Suppressor macrophage treated with lipopolysaccharide for 1 hour (primary cell): Measurements from ENCODE around the gene MOB3A.
"Not testable (repeated sequence)": the region's sequence is repeated elsewhere in the genome, so short reads cannot be mapped to it uniquely, and the experiment has no call there.

Experiments used
- DNase-seq, 3 donors: peaks; one replicate each; pipeline ENCODE4 v3.0.0-alpha.2; 2020 to 2022

The MOB3A gene

GRCh38 chr19:2103045-2103707 lies 7.0 kb upstream of the MOB3A start:
- no peak for DNase-seq

- no peak for DNase-seq
Measured at GRCh38 chr19:2101417-2102335, 5.5 kb upstream of the MOB3A start.

GRCh38 chr19:2100719-2101061 lies 4.6 kb upstream of the MOB3A start:
- no peak for DNase-seq

GRCh38 chr19:2099937-2100718 lies 4.0 kb upstream of the MOB3A start:
- DNase-seq, result no peak

DNA sequence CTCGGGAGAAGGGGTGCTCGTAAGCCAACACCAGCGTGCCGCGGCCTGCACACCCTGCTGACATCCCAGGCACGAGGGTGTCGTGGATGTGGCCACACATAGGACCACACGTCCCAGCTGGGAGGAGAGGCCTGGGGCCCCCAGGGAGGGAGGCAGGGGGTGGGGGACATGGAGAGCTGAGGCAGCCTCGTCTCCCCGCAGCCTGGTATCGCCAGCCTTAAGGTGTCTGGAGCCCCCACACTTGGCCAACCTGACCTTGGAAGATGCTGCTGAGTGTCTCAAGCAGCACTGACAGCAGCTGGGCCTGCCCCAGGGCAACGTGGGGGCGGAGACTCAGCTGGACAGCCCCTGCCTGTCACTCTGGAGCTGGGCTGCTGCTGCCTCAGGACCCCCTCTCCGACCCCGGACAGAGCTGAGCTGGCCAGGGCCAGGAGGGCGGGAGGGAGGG lies 3.0 kb upstream of the MOB3A start:
- no peak for DNase-seq

GRCh38 chr19:2097886-2098327 lies 1.8 kb upstream of the MOB3A start:
- no peak for DNase-seq

GRCh38 chr19:2097203-2097885 lies 1.2 kb upstream of the MOB3A start:
- DNase-seq, result peak in 1 of 3 donors; percentile 39

- peak; percentile 99 to 100 (median 100) for DNase-seq
Measured at GRCh38 chr19:2096480-2097202, 515 bp upstream of the MOB3A start, which contains the start of gene IZUMO4. Gene IZUMO4, plus strand, starts transcription at chr19:2096915. Its CDS starts 31 bp downstream, at chr19:2096946.

DNA sequence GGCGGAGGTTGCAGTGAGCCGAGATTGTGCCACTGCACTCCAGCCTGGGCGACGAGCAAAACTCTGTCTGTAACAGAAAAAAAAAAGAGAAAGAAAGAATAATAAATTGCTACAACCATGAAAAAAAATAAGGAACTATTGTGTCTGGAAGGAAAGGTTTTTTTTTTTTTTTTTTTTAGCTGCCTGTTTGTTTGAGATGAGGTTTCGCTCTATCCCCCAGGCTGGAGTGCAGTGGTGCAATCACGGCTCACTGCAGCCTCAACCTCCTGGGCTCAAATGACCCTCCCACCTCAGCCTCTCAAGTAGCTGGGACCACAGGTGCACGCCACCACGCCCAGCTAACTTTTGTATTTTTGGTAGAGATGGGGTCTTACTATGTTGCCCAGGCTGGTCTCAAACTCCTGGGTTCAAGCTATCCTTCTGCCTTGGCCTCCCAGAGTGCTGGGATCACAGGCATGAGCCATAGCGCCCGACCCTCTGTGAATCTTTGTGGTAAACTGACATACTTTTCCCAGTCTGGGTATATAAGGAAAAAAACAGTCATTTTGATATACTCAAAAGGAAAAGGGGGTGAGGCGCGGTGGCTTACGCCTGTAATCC lies 4.1 kb downstream of the MOB3A start:
- DNase-seq, result peak; percentile 39 to 55 (median 45)

DNA sequence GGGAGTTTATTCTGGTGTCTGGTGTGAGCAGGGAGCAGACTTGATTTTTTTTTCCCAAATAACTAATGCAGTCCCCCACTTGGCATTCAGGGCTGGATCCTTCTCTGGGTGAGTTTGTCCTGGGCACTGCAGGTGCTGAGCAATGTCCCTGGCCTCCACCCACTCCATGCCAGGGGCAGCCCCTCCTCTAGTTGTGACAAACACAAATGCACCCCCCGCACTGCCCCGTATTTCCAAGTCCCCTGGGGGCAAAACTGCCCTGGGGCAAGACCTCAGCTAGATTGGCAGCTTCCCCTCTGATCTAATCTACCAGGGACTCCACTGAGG lies 6.4 kb downstream of the MOB3A start:
- DNase-seq, result no peak

DNA sequence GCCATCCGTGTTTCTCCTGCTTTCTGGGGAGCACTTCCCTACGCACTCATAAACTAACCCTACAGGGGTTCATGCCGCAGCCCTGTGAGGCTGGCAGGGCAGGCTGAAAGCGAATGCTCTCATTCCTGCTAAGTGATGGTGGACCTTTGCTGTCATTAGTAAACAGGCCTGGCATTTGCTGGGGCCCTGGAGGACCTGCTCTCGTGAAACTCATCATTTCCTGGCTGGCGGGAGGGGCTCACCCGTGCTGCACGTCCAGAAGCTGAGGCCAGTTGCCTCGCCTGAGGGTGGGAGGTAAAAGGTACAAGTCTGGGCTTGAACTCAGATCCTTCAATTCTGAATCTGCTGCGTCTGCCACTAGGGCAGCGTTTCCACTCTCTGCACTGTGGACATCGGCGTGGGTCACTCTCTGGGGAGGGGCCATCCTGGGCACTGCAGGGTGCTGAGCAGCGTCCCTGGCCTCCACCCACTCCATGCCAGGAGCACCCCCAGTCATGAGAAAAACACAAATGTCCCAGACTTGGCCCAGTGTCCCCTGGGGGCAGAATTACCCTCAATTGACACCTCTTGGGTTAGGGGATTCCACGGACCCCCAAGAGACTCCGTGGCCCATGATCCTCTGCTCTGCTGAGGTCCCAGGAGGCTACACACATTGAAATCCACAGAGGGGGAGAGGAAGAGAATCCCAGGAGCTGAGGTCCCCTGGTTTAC lies 7.0 kb downstream of the MOB3A start:
- DNase-seq, result no peak

DNA sequence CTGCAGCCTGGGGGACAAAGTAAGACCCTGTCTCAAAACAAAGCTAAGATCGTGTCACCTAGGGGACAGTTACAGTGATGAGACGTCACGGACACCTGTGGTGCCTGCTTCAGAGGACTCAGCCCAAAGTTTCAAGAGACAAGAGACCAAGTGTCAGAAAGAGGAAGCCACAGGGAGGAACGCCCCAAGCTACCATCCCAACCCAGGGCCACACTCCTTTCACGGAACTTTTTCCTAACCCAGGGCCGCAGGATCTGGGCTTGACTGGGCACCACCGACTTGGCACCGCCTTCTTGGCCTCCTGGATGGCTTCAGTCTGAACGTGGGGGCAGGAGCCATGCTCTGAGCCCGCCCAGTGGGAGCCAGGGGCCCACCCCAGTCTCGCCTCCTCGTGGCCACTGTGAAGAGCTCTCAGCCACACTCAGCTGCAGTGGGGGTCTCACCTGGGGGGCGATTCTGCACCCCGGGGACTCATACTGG lies 8.5 kb downstream of the MOB3A start:
- peak; percentile 47 to 60 (median 53) for DNase-seq

DNA sequence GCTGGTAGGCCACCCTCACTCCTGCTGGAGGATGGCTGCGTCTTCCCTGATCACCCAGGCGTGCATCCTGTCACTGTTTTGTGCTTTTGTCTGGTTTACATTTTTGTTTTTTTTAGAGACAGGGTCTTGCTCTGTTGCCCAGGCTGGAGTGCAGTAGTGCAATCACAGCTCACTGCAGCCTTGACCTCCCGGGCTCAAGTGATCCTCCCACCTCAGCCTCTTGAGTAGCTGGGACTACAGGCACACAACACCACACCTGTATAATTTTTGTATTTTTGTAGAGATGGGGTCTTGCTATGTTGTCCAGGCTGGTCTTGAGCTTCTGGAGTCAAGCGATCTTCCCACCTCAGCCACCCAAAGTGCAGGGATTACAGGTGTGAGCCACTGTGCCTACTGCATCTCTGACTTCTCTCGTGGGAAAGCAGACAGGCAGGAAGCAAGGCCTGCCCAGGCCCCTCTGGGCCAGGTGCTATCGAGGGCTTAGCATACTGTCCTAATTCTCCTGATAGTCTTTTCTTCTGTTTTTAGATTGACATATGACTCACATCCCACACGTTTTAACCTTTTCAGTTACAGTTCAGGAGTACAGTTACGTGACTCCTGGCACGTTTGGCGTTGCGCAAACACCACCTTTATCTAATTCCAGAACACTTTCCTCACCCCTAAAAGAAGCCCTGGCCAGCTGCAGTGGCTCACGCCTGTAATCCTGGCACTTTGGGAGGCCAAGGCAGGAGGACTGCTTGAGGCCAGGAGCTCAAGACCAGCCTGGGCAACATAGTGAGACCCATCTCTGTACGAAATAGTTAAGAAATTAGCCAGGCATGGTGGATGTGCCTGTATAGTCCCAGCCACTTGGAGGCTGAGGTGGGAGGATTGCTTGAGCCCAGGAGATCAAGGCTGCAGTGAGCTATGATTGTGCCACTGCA lies 9.2 kb downstream of the MOB3A start:
- not testable (repeated sequence) for DNase-seq

GRCh38 chr19:2084993-2085720 lies 11.0 kb downstream of the MOB3A start:
- DNase-seq, result peak; percentile 78 to 86 (median 81)

GRCh38 chr19:2083174-2083854 lies 12.8 kb downstream of the MOB3A start:
- DNase-seq, result peak; percentile 59 to 64 (median 60)

DNA sequence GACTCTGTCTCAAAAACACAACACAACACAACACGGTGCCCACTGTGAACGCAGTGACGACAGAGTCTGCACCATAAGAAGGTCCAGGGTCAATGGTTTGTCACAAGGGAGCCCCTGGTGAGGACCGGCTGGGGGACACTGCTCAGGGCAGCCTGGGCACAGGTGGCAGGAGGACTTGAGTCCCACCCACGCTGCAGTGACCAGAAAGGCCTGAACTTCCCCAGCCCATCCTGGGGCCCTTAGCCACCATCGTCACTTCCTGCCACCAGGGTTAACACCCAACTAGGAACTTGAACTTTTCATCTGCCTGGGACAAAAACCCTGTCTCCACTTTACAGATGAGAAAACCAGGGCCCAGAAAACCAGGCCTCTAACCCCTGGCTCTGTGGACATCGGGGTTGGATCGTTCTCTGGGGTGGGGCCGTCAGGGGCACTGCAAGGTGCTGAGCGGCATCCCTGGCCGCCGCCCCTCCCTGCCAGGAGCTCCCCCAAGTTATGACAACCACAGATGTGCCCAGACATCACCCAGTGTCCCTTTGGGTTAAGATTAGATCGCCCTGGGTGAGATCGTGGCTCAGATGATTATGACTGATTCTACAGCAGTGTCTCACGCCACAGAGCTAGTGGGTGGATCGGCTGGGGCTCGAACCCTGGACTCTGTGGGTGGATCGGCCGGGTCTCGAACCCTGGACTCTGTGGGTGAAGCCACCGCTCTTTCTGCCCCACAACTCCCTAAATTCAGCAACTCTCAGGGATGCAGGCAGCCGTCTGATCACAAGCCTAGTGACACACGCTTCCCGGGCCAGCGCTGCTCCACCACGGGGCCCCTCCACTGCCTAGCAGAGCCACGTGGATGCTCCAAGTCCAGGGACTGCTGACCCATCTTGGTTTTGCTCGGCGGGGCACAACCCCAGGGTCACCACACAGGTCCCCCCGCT lies 14.0 kb downstream of the MOB3A start:
- peak; percentile 83 to 86 (median 83) for DNase-seq
